Caki2 (cell line): ENCODE results near the gene SLC12A7. TPM values are rescaled to one million over a fixed set of nuclear protein-coding genes. Genes with fewer than 3 reads are reported as not detected.
"Not testable (repeated sequence)": the region's sequence is repeated elsewhere in the genome, so short reads cannot be mapped to it uniquely, and the experiment has no call there.

Source experiments
- DNase-seq: peaks from one replicate; pipeline ENCODE4 v3.0.0-alpha.2; 2015; ENCODE audit warnings: low read depth
- in situ Hi-C: cut with HindIII; loops from 2 replicates; pipeline ENCODE4 v1.10.0; 2016; ENCODE audit warnings: low sequenced_read_pairs, low pct_unique_long_range_greater_than_20kb, mixed read lengths
- total RNA-seq: library from RNA; depleted of rRNA; stranded (reverse); fragments of >200 nt; shearing (Covaris generic); gene quantifications from 2 replicates; pipeline ENCODE4 v1.2.3, GENCODE V29; 2014; ENCODE audit warnings: low replicate concordance; rRNA removed

Gene SLC12A7
- total RNA-seq, 1 experiment from 2014 or later, result 45.8 TPM

GRCh38 chr5:1002271-1002546 lies 109.7 kb downstream of the SLC12A7 start:
- in situ Hi-C loops, result no loop called here
- DNase-seq, result no peak

- in situ Hi-C loops, result no loop called here
These were observed 110.2 kb downstream of the SLC12A7 start for GRCh38 chr5:1001406-1002270.

GRCh38 chr5:1000831-1001230 lies 111.0 kb downstream of the SLC12A7 start:
- in situ Hi-C loops, result not testable (repeated sequence)

More at GRCh38 chr5:1001406-1002270, 110.2 kb downstream of the SLC12A7 start:
- DNase-seq, result no peak

More at GRCh38 chr5:1000831-1001230, 111.0 kb downstream of the SLC12A7 start:
- DNase-seq, result not testable (repeated sequence)

Other genes starting within 250 kb of the SLC12A7 start
- 20.4 and 29.2 TPM in 2 replicates for gene BRD9, start 219.3 kb downstream of the SLC12A7 start, total RNA-seq
- 32.6 and 60.2 TPM in 2 replicates for gene TRIP13, start 219.2 kb downstream of the SLC12A7 start, total RNA-seq
- 0.27 TPM in 1 of 2 replicates, not detected in the other for gene NKD2, start 103.3 kb downstream of the SLC12A7 start, total RNA-seq
- gene SLC6A19, start 89.5 kb upstream of the SLC12A7 start, total RNA-seq, result not detected in 2 replicates
- not detected in 2 replicates for gene SLC6A18, start 113.3 kb upstream of the SLC12A7 start, total RNA-seq
- gene TERT, start 183.0 kb upstream of the SLC12A7 start, total RNA-seq, result 0.03 and 3.9 TPM in 2 replicates
- 286 and 320 TPM in 2 replicates for gene CLPTM1L, start 233.0 kb upstream of the SLC12A7 start, total RNA-seq